GM18505 (cell line): ENCODE data around the gene POR.

Experiments used
- ATAC-seq: cut with Tn5 transposase; IDR thresholded peaks from one replicate; pipeline ENCODE4 v1.9.1; 2021; ENCODE audit not compliant: unreplicated experiment
- POLR2A ChIP-seq: IDR thresholded peaks from 4 replicates; pipeline ENCODE4 v1.6.1; 2011; ENCODE audit warnings: borderline replicate concordance; ENCODE audit not compliant: insufficient read depth, insufficient read length; ENCODE audit errors: extremely low read depth

Gene POR

DNA sequence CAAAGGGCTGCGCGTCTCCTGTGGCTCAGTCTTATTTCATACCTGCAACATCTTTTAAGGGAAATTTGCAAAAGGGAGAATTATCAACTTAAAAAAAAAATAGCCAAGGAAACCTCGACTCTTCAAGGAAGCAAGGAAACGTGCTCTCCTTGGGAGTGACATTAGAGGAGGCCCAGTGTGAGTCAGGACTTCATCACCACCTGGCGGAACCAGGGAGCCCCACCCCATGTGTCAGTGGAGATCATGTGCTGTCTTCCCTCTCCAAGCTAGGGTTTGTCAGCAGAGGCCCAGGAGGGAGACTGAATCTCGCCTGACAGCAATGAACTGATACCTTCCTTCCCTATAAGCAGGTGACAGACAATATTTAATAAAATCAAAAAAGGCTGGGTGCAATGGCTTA is 28.9 kb downstream of the POR start:
- no peak for ATAC-seq
- TF ChIP-seq POLR2A: no peak

DNA sequence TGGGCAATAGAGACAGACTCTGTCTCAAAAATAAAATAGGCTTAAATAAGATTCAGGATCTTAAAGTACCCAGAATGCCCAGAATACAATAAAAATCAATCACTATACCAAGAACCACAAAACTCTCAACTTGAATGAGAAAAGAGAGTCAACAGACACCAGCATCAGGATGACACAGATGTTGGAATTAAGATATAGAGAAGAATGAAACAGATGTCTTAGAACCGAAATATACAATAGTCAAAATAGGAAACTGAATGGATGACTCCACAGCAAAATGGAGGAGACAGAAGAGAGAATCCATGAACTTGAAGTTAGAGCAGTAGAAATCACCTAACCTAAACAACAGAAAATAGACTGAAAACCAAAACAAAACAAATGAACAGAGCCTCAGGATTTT is 29.6 kb downstream of the POR start:
- no peak for TF ChIP-seq POLR2A
- ATAC-seq: no peak

DNA sequence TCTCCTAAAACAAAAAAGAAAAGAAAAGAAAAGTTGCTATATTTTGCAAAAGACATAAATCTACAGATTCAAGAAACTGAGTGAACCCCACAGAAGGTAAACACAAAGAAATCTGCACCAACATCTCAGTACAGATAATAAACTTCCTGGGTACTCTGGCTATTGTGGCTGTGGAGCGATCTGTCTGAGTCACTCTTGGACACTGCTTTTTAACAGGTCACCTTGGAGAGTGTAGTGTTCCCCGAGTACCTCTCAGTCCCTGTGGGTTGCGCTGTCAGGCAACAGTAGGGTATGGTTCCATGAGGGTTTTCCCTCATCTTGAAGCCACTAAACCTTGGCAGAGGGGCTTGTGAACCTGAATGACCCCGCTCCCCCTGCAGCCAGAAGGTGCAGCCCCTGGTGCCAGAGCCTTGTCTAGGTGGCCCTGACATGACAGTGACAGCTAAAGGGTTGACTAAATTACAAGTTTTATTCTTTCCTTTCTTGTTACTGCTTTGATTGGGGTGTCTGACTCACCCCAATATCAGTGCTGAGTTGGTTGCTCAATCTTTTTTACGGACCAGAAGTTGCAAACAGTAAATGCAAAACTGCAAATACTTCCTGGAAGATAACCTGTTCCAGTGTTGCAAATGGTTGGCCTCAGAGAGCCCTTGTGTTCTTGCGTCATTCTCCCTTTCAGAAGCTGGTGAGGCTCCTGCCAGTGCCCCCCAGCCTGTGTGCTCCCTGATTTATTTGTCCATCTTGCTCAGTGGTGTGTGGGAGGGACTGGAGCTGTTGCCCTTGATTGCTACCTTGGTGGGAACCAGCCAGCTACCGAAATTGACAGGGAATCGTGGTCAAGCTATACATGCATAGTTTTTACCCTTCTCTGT is 30.6 kb downstream of the POR start:
- no peak for ATAC-seq
- no peak for TF ChIP-seq POLR2A

DNA sequence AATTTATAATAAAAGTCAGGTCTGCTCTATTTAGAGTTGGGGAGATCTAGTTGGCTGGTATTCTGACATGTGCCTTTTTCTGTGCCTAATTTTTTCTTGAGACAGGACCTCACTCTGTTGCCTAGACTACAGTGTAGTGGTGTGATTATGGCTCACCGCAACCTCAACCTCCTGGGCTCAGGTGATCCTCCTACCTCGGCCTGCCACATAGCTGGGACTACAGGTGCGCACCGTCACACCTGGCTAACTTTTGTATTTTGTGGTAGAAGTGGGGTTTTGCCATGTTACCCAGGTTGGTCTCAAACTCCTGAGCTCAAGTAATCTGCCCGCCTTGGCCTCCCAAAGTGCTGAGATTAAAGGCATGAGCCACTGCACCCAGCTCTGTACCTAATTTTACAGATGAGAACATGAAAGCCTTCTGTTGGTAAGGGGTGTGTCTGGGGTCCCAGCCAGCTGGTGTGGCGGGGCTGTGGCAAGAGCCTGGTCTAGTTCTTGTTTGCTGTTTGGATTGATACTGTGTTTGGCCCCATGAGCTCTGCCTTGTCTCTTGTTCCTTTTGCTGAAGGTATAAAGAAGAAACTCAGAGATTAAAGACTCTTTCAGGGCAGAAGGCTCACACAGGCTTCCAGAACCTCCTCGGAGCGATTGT is 31.4 kb downstream of the POR start:
- ATAC-seq: no peak
- no peak for TF ChIP-seq POLR2A

DNA sequence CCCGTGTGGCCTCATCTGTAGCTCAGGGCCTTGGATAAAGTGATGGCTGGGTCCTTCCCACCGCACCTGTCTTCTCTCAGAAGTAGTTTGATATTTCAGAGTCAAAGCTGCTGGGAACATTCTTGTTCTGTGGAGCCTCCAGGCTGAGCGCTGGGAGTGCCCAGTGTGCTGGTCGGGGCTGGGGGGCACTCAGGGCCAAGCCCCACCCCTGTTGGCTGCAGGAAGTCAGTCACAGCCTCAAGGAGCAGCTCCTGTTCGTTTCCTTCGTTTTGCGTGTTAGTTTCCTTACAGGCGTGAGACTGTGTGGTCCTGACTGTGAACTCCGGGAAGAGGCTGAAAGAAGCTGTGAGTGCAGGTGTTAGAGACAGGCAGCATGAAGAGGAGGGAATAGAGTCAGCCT is 33.2 kb downstream of the POR start:
- no peak for TF ChIP-seq POLR2A
- no peak for ATAC-seq

DNA sequence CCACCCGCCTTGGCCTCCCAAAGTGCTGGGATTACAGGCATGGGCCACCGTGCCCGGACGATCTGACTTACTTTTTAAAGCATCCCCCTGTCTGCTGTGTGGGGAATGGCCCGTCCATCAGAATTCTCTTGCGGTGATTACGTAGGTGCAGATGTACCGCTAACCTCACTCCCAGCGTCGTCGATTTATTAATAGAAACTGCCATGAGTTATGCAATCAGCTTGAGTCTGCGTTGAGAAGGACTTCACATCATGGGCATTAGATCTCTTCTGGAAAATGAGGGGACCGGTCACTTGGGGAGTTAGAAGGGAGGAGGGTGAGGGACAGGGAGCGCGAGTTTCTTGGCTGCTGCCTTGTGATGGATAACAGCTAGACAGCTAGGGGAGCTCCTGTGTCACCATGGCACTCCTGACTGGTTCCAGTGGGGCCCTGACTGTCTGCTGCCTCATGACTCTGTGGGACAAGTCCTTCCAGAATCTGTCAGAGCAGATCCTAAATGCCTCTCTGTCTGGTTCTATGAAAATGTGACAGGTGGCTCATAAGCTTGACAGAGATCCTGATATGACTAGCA is 35.2 kb downstream of the POR start:
- ATAC-seq: no peak

DNA sequence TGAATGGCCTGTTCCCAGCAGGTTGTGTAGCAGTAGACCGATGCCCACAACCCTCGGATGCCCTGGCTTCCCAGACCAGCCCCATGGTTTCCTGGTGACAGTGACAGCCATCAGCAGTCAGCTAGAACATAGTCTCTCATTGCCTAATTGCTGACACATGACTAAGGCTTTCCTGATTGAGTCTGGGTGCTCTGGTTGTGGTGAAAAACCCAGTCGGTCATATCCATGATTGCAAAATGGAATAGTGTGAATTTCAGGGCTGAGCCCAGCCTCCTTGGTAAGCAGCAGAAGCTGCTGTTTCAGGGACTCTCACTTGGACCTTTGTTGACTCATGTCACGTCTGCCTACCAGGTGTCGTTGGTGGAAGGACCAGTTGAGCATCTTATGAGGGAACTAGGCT is 36.6 kb downstream of the POR start:
- ATAC-seq: no peak
- no peak for TF ChIP-seq POLR2A

More for the DNA sequence above, 35.2 kb downstream of the POR start:
- no peak for TF ChIP-seq POLR2A

DNA sequence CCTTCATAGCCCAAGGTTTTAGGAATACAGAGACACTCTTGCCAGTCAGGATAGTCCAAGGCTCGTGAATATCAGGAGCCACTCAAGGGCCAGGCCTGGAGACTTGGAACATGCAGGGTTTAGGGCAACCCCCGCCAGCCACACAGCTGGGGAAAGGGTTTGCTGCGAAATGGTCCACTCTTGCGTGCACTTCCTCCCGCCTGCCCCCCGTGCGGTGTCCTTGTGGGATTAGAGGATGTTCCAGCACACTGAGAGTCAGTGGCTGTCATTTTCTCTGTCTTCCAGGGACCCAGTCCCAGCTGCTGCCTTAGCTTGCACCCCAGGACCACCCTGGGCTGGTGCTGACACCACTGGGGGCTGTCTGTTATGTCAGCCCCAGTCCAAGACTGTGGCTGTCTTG is 38.5 kb downstream of the POR start:
- TF ChIP-seq POLR2A: no peak
- ATAC-seq: no peak

DNA sequence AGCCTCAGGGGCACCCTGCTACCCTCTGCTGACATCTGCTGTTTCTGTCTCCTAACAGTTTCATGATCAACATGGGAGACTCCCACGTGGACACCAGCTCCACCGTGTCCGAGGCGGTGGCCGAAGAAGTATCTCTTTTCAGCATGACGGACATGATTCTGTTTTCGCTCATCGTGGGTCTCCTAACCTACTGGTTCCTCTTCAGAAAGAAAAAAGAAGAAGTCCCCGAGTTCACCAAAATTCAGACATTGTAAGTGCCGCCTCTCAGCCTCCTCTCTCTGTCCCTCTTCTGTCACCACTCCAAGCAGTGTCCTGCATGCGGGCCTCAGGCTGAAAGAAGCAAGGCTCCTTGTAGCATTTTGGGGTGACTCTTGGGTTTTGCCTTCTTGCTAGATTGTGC is 39.0 kb downstream of the POR start:
- no peak for TF ChIP-seq POLR2A
- ATAC-seq: no peak

DNA sequence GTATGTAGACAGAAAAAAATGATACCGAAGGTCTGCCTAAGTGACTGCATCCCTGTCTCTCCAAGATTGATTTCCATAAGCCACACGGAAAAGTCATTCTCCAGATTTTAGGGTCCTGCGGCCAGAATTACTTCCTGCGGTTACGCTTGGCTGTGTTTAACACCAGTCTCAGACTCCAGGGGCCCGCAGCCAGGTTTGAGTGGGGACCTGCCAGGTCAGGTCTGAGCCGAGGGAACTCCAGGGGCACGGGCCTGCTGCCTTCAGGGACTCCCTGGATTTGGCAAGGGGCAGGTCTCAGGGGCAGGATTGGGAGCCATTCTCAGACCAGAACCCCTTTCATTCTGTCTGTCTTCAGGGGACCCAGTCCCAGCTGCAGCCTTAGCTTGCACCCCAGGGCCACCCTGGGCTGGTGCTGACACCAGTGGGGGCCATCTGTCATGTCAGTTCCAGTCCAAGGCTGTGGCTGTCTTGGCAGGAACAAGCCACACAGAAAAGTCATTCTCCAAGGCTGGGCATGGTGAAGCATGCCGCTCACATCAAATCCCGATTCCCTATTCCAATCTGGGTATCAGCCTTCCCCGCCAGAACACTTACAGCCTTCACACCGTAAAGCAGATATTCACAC is 40.5 kb downstream of the POR start:
- TF ChIP-seq POLR2A: no peak
- no peak for ATAC-seq

DNA sequence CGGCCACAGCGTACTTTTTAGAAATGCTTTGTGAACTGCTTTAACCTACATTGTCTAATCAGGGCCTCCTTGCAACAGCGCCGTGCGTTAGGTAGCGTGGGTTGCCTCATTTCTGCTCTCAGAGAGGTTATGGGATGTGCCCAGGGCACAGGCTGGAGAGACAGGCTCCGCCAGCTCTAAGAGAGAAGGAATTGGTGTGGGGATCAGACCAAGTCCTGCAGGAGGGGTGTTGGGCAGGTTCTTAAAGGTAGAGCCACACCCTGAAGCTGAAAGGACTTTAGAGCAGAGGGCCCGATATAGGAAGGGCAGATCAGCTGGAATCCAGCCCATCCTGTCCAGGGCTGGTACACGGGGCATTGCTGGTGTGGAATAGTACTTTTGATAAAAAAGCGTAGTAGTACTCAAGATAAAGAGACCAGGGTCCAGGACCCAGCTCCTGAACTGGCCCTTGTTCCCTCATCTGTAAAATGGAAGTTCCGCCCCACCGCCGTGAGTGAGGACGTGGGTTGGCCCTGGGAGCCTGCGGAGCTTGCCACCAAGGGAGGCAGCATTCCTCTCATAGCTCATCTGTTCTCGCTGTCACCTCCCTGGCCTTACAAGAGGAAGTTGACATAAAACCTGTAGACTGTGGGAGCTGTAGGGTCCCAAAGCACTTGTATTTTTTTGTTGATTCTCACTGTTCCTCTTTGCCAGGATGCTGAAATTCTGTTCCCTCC is 42.2 kb downstream of the POR start:
- ATAC-seq: no peak
- TF ChIP-seq POLR2A: no peak

DNA sequence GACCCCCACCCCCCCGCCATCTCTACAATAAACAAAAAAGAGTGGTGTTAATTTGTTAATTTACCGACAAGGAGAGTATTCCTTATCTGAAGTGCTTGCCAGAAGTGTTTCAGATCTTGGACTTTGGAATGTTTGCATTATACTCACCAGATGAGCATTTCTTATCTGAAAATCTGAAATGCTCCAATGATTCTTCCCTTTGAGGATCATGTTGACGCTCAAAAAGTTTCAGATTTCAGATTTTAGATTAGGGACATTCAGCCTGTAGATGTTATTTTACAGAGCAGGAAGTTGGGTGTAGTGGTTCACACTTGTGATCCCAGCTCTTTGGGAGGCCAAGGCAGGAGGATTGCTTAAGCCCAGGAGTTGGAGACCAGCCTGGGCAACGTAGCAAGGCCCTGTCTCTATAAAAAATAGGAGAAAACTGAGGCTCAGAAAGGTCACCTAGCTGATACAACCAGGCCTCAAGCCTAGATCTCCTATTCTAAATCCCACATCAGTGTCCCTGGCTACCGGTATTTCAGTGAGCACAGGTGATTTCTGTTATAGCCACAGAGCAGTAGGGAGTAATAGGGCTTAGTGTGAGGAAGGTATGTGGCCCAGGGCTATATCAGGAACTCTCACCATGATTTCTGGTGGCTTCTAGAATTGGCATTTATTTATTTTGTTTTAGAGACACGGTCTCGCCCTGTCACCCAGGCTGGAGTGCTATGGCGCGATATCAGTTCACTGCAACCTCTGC is 44.0 kb downstream of the POR start:
- ATAC-seq: no peak

More for the DNA sequence above, 44.0 kb downstream of the POR start:
- no peak for TF ChIP-seq POLR2A
